ENCODE data around the gene FYB2.

FYB2 gene

GRCh38 chr1:56845343-56845742 lies 26.1 kb upstream of the FYB2 start:
- TF ChIP-seq ZNF274 (IDR thresholded peaks at IDR 0.05; ENCODE audit: low read depth, low read length) = no peak
- H3K4me3 ChIP-seq (ENCODE audit: low read length) = no peak overlapping the region

GRCh38 chr1:56844545-56845136 lies 25.4 kb upstream of the FYB2 start:
- H3K4me3 ChIP-seq (ENCODE audit: low read length) = no peak overlapping the region
- TF ChIP-seq ZNF274 (IDR thresholded peaks at IDR 0.05; ENCODE audit: low read depth, low read length) = no peak

GRCh38 chr1:56843544-56843943 lies 24.3 kb upstream of the FYB2 start:
- no peak for TF ChIP-seq ZNF274 (IDR thresholded peaks at IDR 0.05; ENCODE audit: low read depth, low read length)

GRCh38 chr1:56838759-56839158 lies 19.6 kb upstream of the FYB2 start:
- TF ChIP-seq ZNF274 (IDR thresholded peaks at IDR 0.05; ENCODE audit: low read depth, low read length) = no peak

More at GRCh38 chr1:56843544-56843943, 24.3 kb upstream of the FYB2 start:
- H3K4me3 ChIP-seq (ENCODE audit: low read length) = no peak overlapping the region

GRCh38 chr1:56837244-56837939 lies 18.2 kb upstream of the FYB2 start:
- no peak overlapping the region for H3K4me3 ChIP-seq (ENCODE audit: low read length)

More at GRCh38 chr1:56838759-56839158, 19.6 kb upstream of the FYB2 start:
- H3K4me3 ChIP-seq (ENCODE audit: low read length) = no peak overlapping the region

GRCh38 chr1:56836359-56836758 lies 17.2 kb upstream of the FYB2 start:
- no peak overlapping the region for H3K4me3 ChIP-seq (ENCODE audit: low read length)
- TF ChIP-seq ZNF274 (IDR thresholded peaks at IDR 0.05; ENCODE audit: low read depth, low read length) = no peak

More at GRCh38 chr1:56837244-56837939, 18.2 kb upstream of the FYB2 start:
- no peak for TF ChIP-seq ZNF274 (IDR thresholded peaks at IDR 0.05; ENCODE audit: low read depth, low read length)

GRCh38 chr1:56835657-56836056 lies 16.5 kb upstream of the FYB2 start:
- no peak overlapping the region for H3K4me3 ChIP-seq (ENCODE audit: low read length)
- TF ChIP-seq ZNF274 (IDR thresholded peaks at IDR 0.05; ENCODE audit: low read depth, low read length) = no peak

- no peak for TF ChIP-seq ZNF274 (IDR thresholded peaks at IDR 0.05; ENCODE audit: low read depth, low read length)
Observed at GRCh38 chr1:56834137-56834900, 15.1 kb upstream of the FYB2 start.

GRCh38 chr1:56833088-56833487 lies 13.9 kb upstream of the FYB2 start:
- no peak overlapping the region for H3K4me3 ChIP-seq (ENCODE audit: low read length)
- TF ChIP-seq ZNF274 (IDR thresholded peaks at IDR 0.05; ENCODE audit: low read depth, low read length) = no peak

More at GRCh38 chr1:56834137-56834900, 15.1 kb upstream of the FYB2 start:
- no peak overlapping the region for H3K4me3 ChIP-seq (ENCODE audit: low read length)

GRCh38 chr1:56831871-56832693 lies 12.9 kb upstream of the FYB2 start:
- TF ChIP-seq ZNF274 (IDR thresholded peaks at IDR 0.05; ENCODE audit: low read depth, low read length) = no peak
- no peak overlapping the region for H3K4me3 ChIP-seq (ENCODE audit: low read length)

GRCh38 chr1:56830052-56830451 lies 10.8 kb upstream of the FYB2 start:
- no peak for TF ChIP-seq ZNF274 (IDR thresholded peaks at IDR 0.05; ENCODE audit: low read depth, low read length)
- H3K4me3 ChIP-seq (ENCODE audit: low read length) = no peak overlapping the region

GRCh38 chr1:56827711-56828110 lies 8.5 kb upstream of the FYB2 start:
- no peak overlapping the region for H3K4me3 ChIP-seq (ENCODE audit: low read length)
- no peak for TF ChIP-seq ZNF274 (IDR thresholded peaks at IDR 0.05; ENCODE audit: low read depth, low read length)

- H3K4me3 ChIP-seq (ENCODE audit: low read length) = no peak overlapping the region
- no peak for TF ChIP-seq ZNF274 (IDR thresholded peaks at IDR 0.05; ENCODE audit: low read depth, low read length)
Observed at GRCh38 chr1:56825436-56825835, 6.2 kb upstream of the FYB2 start.

- no peak for TF ChIP-seq ZNF274 (IDR thresholded peaks at IDR 0.05; ENCODE audit: low read depth, low read length)
- no peak overlapping the region for H3K4me3 ChIP-seq (ENCODE audit: low read length)
Observed at GRCh38 chr1:56824938-56825337, 5.7 kb upstream of the FYB2 start.
